ENCODE results near the gene NUB1.

DNA sequence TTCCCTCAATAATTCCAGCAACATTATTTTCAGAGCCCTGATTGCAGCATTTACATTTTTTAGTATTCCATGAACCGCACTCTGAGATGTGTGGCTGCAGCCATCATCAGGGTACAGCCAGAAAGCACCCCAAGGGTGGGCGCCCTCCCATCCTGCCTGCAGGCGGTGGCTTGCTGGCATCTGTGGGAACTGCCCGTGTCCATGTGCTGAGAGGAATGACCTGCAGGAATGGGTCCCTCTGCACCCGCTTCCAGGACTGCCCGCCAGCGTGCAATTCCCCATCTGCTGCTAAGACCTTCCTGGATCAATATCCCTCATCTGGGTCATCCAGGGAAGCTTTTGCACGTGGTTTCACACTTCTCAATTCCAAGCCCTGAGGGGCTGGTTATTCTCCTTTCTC, 32.8 kb upstream of the NUB1 start:
- TF ChIP-seq, protein P1, sequence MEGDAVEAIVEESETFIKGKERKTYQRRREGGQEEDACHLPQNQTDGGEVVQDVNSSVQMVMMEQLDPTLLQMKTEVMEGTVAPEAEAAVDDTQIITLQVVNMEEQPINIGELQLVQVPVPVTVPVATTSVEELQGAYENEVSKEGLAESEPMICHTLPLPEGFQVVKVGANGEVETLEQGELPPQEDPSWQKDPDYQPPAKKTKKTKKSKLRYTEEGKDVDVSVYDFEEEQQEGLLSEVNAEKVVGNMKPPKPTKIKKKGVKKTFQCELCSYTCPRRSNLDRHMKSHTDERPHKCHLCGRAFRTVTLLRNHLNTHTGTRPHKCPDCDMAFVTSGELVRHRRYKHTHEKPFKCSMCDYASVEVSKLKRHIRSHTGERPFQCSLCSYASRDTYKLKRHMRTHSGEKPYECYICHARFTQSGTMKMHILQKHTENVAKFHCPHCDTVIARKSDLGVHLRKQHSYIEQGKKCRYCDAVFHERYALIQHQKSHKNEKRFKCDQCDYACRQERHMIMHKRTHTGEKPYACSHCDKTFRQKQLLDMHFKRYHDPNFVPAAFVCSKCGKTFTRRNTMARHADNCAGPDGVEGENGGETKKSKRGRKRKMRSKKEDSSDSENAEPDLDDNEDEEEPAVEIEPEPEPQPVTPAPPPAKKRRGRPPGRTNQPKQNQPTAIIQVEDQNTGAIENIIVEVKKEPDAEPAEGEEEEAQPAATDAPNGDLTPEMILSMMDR (IDR thresholded peaks at IDR 0.05): no peak
- TF ChIP-seq POLR2A (IDR thresholded peaks at IDR 0.05; ENCODE audit: low read depth): no peak
- TF ChIP-seq EP300 (IDR thresholded peaks at IDR 0.05): no peak
- no peak for TF ChIP-seq POLR2AphosphoS5 (IDR thresholded peaks at IDR 0.05)
